IMR-90 (cell line): Measurements from ENCODE around the gene VPS4B. TPM values are rescaled to one million over a fixed set of nuclear protein-coding genes. Genes with fewer than 3 reads are reported as not detected.
A peak's percentile ranks its signal among the peaks of the same experiment; 100 is the strongest.

Experiments
- ATAC-seq: fragments of 200-7000 bp; cut with Tn5 transposase; 2 replicates; pipeline ENCODE4 v1.9.1; 2020; ENCODE audit warnings: low read depth, mild to moderate bottlenecking, moderate library complexity
- BruUV-seq: library from RNA; stranded (reverse); fragments of 400-500 nt; replicated peaks from 2 replicates; lab custom pipeline; 2021; lab: Mats Ljungman, UMichigan
- CTCF ChIA-PET: fragments of 300-600 bp; formaldehyde crosslinking; extraction: SDS; loops from one replicate; lab custom pipeline; 2021; ENCODE audit warnings: antibody characterized with exemption; lab: Yijun Ruan, JAX
- POLR2A ChIA-PET: fragments of 300-600 bp; sonication (Branson Sonifier 250); formaldehyde crosslinking; loops from one replicate; lab custom pipeline; 2022; ENCODE audit warnings: antibody characterized with exemption; ENCODE audit not compliant: unreplicated experiment; lab: Charles Lee
- DNase-seq: peaks from one replicate; pipeline ENCODE4 v3.0.0; 2013
- H2AFZ ChIP-seq: replicated peaks from 2 replicates; pipeline ENCODE3; 2013; ENCODE audit warnings: low read length, mild to moderate bottlenecking; ENCODE audit not compliant: poor library complexity
- H2AK5ac ChIP-seq: 2 replicates; pipeline ENCODE4 v1.6.1; 2013; ENCODE audit warnings: low read depth, low read length, inconsistent platforms
- H2AK9ac ChIP-seq: replicated peaks from 2 replicates; pipeline ENCODE3; 2013; ENCODE audit warnings: mild to moderate bottlenecking, low read depth, low read length, moderate library complexity; ENCODE audit not compliant: poor library complexity
- H2BK120ac ChIP-seq: 2 replicates; pipeline ENCODE4 v1.6.1; 2013; ENCODE audit warnings: low read depth, low read length, inconsistent platforms
- H2BK15ac ChIP-seq: 3 replicates; pipeline ENCODE4 v1.6.1; 2013; ENCODE audit warnings: low read depth, low read length, inconsistent platforms
- H2BK20ac ChIP-seq: 2 replicates; pipeline ENCODE4 v1.6.1; 2013; ENCODE audit warnings: low read depth, mild to moderate bottlenecking, inconsistent platforms, low read length, moderate library complexity
- H2BK5ac ChIP-seq: 2 replicates; pipeline ENCODE4 v1.6.1; 2013; ENCODE audit warnings: mild to moderate bottlenecking, low read depth, low read length, inconsistent platforms; ENCODE audit not compliant: poor library complexity, severe bottlenecking
- H3K14ac ChIP-seq: replicated peaks from 2 replicates; pipeline ENCODE4 v1.6.1; 2013; ENCODE audit warnings: low read depth, low read length, inconsistent platforms
- H3K18ac ChIP-seq: 2 replicates; pipeline ENCODE4 v1.6.1; 2013; ENCODE audit warnings: low read depth, low read length, control low read depth
- H3K23ac ChIP-seq: 2 replicates; pipeline ENCODE4 v1.6.1; 2013; ENCODE audit warnings: low read depth, low read length, inconsistent platforms
- H3K27ac ChIP-seq: 2 replicates; pipeline ENCODE4 v1.5.1; 2013; ENCODE audit warnings: mild to moderate bottlenecking, control low read depth, low read length; ENCODE audit not compliant: insufficient read depth
- H3K27me3 ChIP-seq: 2 replicates; pipeline ENCODE4 v1.6.1; 2013; ENCODE audit warnings: low read length; ENCODE audit not compliant: control insufficient read depth, insufficient read depth
- H3K36me3 ChIP-seq: 2 replicates; pipeline ENCODE4 v1.6.1; 2013; ENCODE audit warnings: low read length, mixed read lengths; ENCODE audit not compliant: control insufficient read depth, insufficient read depth
- H3K4ac ChIP-seq: 2 replicates; pipeline ENCODE4 v1.6.1; 2013; ENCODE audit warnings: low read depth, low read length, inconsistent platforms
- H3K4me1 ChIP-seq: 2 replicates; pipeline ENCODE4 v1.6.1; 2013; ENCODE audit warnings: low read length, mixed read lengths; ENCODE audit not compliant: control insufficient read depth, insufficient read depth
- H3K4me2 ChIP-seq: 2 replicates; pipeline ENCODE4 v1.6.1; 2013; ENCODE audit warnings: low read depth, mild to moderate bottlenecking, control low read depth, low read length, moderate library complexity
- H3K4me3 ChIP-seq: 2 replicates; pipeline ENCODE4 v1.5.1; 2013; ENCODE audit warnings: low read depth, mild to moderate bottlenecking, control low read depth, low read length, moderate library complexity; ENCODE audit not compliant: insufficient read depth
- H3K56ac ChIP-seq: 2 replicates; pipeline ENCODE4 v1.6.1; 2013; ENCODE audit warnings: low read length, inconsistent platforms; ENCODE audit not compliant: insufficient read depth; ENCODE audit errors: extremely low read depth
- H3K79me1 ChIP-seq, 2 experiments: 2 replicates each; pipeline ENCODE4 v1.6.1; 2013; ENCODE audit warnings: low read length in 2 of 2, inconsistent platforms in 1 of 2, low read depth in 1 of 2
- H3K9ac ChIP-seq: 2 replicates; pipeline ENCODE4 v1.6.1; 2013; ENCODE audit warnings: low read depth, low read length, control low read depth
- H3K9me1 ChIP-seq: 2 replicates; pipeline ENCODE4 v1.6.1; 2013; ENCODE audit warnings: low read length, inconsistent platforms; ENCODE audit not compliant: insufficient read depth
- H3K9me3 ChIP-seq: 2 replicates; pipeline ENCODE4 v1.6.1; 2013; ENCODE audit warnings: low read length; ENCODE audit not compliant: control insufficient read depth, insufficient read depth
- H4K20me1 ChIP-seq: 2 replicates; pipeline ENCODE4 v1.6.1; 2013; ENCODE audit warnings: low read length, inconsistent platforms; ENCODE audit not compliant: insufficient read depth
- H4K5ac ChIP-seq: 2 replicates; pipeline ENCODE4 v1.6.1; 2013; ENCODE audit warnings: mild to moderate bottlenecking, low read depth, low read length, control low read depth
- H4K8ac ChIP-seq, 2 experiments: 2 replicates each; pipeline ENCODE4 v1.6.1; 2013; ENCODE audit warnings: low read depth in 2 of 2, low read length in 2 of 2, control low read depth in 1 of 2, inconsistent platforms in 1 of 2
- H4K91ac ChIP-seq: 2 replicates; pipeline ENCODE4 v1.6.1; 2013; ENCODE audit warnings: low read depth, low read length, inconsistent platforms; ENCODE audit not compliant: insufficient read depth
- BHLHE40 ChIP-seq: fragments of 150-350 bp; IDR thresholded peaks from 2 replicates; pipeline ENCODE4 v1.6.1; 2016; ENCODE audit warnings: mild to moderate bottlenecking, low read depth, low read length
- CEBPB ChIP-seq: IDR thresholded peaks from 2 replicates; pipeline ENCODE4 v1.6.1; 2012; ENCODE audit warnings: low read depth, low read length, improper control_type of control experiment
- CHD1 ChIP-seq: IDR thresholded peaks from 2 replicates; pipeline ENCODE4 v1.6.1; 2012; ENCODE audit warnings: low read depth, low read length, improper control_type of control experiment
- FOS ChIP-seq: fragments of 150-350 bp; IDR thresholded peaks from 2 replicates; pipeline ENCODE4 v1.6.1; 2016; ENCODE audit warnings: low read depth, low read length
- MAFK ChIP-seq: IDR thresholded peaks from 2 replicates; pipeline ENCODE4 v1.6.1; 2012; ENCODE audit warnings: low read depth, low read length, improper control_type of control experiment
- MAZ ChIP-seq: IDR thresholded peaks from 2 replicates; pipeline ENCODE4 v1.6.1; 2012; ENCODE audit warnings: low read depth, mild to moderate bottlenecking, low read length, improper control_type of control experiment, moderate library complexity, borderline replicate concordance
- MXI1 ChIP-seq: IDR thresholded peaks from 2 replicates; pipeline ENCODE4 v1.6.1; 2012; ENCODE audit warnings: low read depth, mild to moderate bottlenecking, low read length, moderate library complexity, borderline replicate concordance
- NFE2L2 ChIP-seq: fragments of 150-350 bp; IDR thresholded peaks from 2 replicates; pipeline ENCODE4 v1.6.1; 2016; ENCODE audit warnings: low read depth, mild to moderate bottlenecking, low read length
- POLR2A ChIP-seq: IDR thresholded peaks from 2 replicates; pipeline ENCODE4 v1.6.1; 2012; ENCODE audit warnings: mild to moderate bottlenecking, low read depth, low read length
- RAD21 ChIP-seq: IDR thresholded peaks from 2 replicates; pipeline ENCODE4 v1.6.1; 2012; ENCODE audit warnings: low read length, improper control_type of control experiment
- RCOR1 ChIP-seq: IDR thresholded peaks from 2 replicates; pipeline ENCODE4 v1.6.1; 2012; ENCODE audit warnings: mild to moderate bottlenecking, low read length, improper control_type of control experiment; ENCODE audit not compliant: insufficient replicate concordance
- RFX5 ChIP-seq: IDR thresholded peaks from 2 replicates; pipeline ENCODE4 v1.8.0; 2012; ENCODE audit warnings: low read depth, mild to moderate bottlenecking, low read length, moderate library complexity
- SMC3 ChIP-seq: fragments of 150-350 bp; IDR thresholded peaks from 2 replicates; pipeline ENCODE4 v1.6.1; 2016; ENCODE audit warnings: low read depth, mild to moderate bottlenecking, antibody characterized with exemption, low read length, moderate library complexity
- WGBS, 2 experiments: methylation state at CpG; one replicate each; pipeline versions ENCODE4 v1.1.5 to v1.1.7; 2013; ENCODE audit warnings: missing lambda C conversion rate in 2 of 2; ENCODE audit not compliant: insufficient read length in 1 of 2; ENCODE audit errors: extremely low coverage in 2 of 2; 5-methylcytosine and 5-hydroxymethylcytosine counted together
- dilution Hi-C: fragments of 300-500 bp; cut with HindIII; formaldehyde crosslinking; loops from one replicate; pipeline ENCODE4 v1.14.3; 2018; ENCODE audit warnings: low sequenced_read_pairs; ENCODE audit not compliant: unreplicated experiment
- in situ Hi-C: fragments of 300-500 bp; cut with MboI; formaldehyde crosslinking; loops from 3 replicates; pipeline ENCODE4 v1.14.3; 2019; ENCODE audit warnings: low sequenced_read_pairs, inconsistent platforms, mixed read lengths
- intact Hi-C: fragments of 100-400 bp; cut with micrococcal nuclease; formaldehyde crosslinking; loops from 2 replicates; pipeline ENCODE4 v1.10.0; 2022
- polyA plus RNA-seq, 3 experiments: library from polyadenylated mRNA; depleted of rRNA; stranded (reverse); fragments of >200 nt; gene quantifications; 2 replicates each; pipeline ENCODE4 v1.2.3, GENCODE V29; 2012; ENCODE audit warnings: low replicate concordance in 1 of 3
- total RNA-seq: library from RNA; depleted of rRNA; stranded (reverse); fragments of >200 nt; gene quantifications from 2 replicates; pipeline ENCODE4 v1.2.3, GENCODE V29; 2012
- TF ChIP-seq, protein P1 (sequence below): conservative IDR thresholded peaks from 2 replicates; pipeline ENCODE4 v1.5.1; 2012; ENCODE audit warnings: mild to moderate bottlenecking, low read depth, low read length, improper control_type of control experiment
- TF ChIP-seq, protein P2 (sequence below): fragments of 150-350 bp; IDR thresholded peaks from 2 replicates; pipeline ENCODE4 v1.6.1; 2016; ENCODE audit warnings: low read depth, mild to moderate bottlenecking, low read length, moderate library complexity, borderline replicate concordance
- TF ChIP-seq, protein P3 (sequence below): fragments of 150-350 bp; IDR thresholded peaks from 2 replicates; pipeline ENCODE4 v1.6.1; 2017; ENCODE audit warnings: mild to moderate bottlenecking, antibody characterized with exemption, low read length, low read depth

The VPS4B gene
- total and polyA plus RNA-seq, 2 of the 4 experiments (the other 2 are of a cell fraction) = 16.2 to 31.5 TPM

DNA sequence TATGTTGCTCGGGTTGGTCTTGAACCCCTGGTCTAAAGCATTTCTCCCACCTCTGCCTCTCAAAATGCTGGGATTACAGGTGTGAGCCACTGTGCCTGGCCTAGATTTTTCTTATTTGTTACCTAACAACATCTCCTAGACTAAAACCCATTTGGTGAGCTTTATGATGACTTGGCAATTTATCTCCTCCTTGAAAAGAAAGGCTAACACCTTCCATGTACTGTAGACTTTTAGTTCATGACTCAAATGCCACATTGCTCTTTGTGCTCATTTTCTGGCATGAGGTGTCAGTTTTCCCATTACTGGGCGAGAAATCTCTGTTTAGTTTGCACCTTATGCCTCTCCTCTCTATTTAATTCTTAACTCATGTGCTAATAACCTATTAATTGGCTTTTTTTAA is 42.2 kb upstream of the VPS4B start:
- Histone ChIP-seq H2AFZ (no peak overlapping the region), H3K27me3 (peaks cover 13% of the 10 kb centered on the region), H3K9me1 (no peaks in the 10 kb centered on the region), H4K20me1 (no peaks in the 10 kb centered on the region), H3K14ac (no peak overlapping the region), H3K79me1 (no peaks in the 10 kb centered on the region), H3K4me2 (no peak overlapping the region), H3K9me3 (no peaks in the 10 kb centered on the region), H3K23ac (no peak overlapping the region), H3K27ac (no peak overlapping the region), H2BK120ac (no peak overlapping the region), H2BK5ac (no peak overlapping the region), H3K4me3 (no peak overlapping the region), H2BK20ac (no peak overlapping the region), H4K8ac (no peak overlapping the region), H2AK5ac (no peak overlapping the region), H3K36me3 (no peaks in the 10 kb centered on the region), H3K18ac (no peak overlapping the region), H3K56ac (no peak overlapping the region), H4K91ac (no peak overlapping the region), H2BK15ac (no peak overlapping the region), H3K4me1 (no peaks in the 10 kb centered on the region), H3K9ac (no peak overlapping the region), H3K4ac (no peak overlapping the region), H2AK9ac (no peak overlapping the region), H4K5ac (no peak overlapping the region)
- TF ChIP-seq MXI1 = no peak
- no peak for TF ChIP-seq SMC3
- TF ChIP-seq RCOR1 = no peak
- TF ChIP-seq MAFK = peak; percentile 92
- no peak for TF ChIP-seq BHLHE40
- TF ChIP-seq, protein P1, sequence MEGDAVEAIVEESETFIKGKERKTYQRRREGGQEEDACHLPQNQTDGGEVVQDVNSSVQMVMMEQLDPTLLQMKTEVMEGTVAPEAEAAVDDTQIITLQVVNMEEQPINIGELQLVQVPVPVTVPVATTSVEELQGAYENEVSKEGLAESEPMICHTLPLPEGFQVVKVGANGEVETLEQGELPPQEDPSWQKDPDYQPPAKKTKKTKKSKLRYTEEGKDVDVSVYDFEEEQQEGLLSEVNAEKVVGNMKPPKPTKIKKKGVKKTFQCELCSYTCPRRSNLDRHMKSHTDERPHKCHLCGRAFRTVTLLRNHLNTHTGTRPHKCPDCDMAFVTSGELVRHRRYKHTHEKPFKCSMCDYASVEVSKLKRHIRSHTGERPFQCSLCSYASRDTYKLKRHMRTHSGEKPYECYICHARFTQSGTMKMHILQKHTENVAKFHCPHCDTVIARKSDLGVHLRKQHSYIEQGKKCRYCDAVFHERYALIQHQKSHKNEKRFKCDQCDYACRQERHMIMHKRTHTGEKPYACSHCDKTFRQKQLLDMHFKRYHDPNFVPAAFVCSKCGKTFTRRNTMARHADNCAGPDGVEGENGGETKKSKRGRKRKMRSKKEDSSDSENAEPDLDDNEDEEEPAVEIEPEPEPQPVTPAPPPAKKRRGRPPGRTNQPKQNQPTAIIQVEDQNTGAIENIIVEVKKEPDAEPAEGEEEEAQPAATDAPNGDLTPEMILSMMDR = no peak
- no peak for TF ChIP-seq CEBPB
- no peak for TF ChIP-seq POLR2A
- TF ChIP-seq, protein P2, sequence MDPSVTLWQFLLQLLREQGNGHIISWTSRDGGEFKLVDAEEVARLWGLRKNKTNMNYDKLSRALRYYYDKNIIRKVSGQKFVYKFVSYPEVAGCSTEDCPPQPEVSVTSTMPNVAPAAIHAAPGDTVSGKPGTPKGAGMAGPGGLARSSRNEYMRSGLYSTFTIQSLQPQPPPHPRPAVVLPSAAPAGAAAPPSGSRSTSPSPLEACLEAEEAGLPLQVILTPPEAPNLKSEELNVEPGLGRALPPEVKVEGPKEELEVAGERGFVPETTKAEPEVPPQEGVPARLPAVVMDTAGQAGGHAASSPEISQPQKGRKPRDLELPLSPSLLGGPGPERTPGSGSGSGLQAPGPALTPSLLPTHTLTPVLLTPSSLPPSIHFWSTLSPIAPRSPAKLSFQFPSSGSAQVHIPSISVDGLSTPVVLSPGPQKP = no peak
- TF ChIP-seq CHD1 = no peak
- TF ChIP-seq NFE2L2 = 0 out of 2 replicates have a peak, but pooled peaks have one; percentile 15
- TF ChIP-seq, protein P3, sequence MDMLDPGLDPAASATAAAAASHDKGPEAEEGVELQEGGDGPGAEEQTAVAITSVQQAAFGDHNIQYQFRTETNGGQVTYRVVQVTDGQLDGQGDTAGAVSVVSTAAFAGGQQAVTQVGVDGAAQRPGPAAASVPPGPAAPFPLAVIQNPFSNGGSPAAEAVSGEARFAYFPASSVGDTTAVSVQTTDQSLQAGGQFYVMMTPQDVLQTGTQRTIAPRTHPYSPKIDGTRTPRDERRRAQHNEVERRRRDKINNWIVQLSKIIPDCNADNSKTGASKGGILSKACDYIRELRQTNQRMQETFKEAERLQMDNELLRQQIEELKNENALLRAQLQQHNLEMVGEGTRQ = no peak
- TF ChIP-seq RFX5 = no peak
- TF ChIP-seq FOS = no peak
- no peak for TF ChIP-seq RAD21
- TF ChIP-seq MAZ = no peak
- intact Hi-C loops = no loop called here
- no peak for DNase-seq
- dilution Hi-C loops = no loop called here
- WGBS, 2 experiments = no CpG with 5 or more reads among the region's 2 CpGs
- no TSS peak for BruUV-seq
- POLR2A ChIA-PET = no interaction called here
- no peak for ATAC-seq
- CTCF ChIA-PET = no interaction called here
- in situ Hi-C loops = no loop called here
